Upper lobe of right lung (tissue), 1 donor: Measurements from ENCODE around the gene NCOR1. TPM values are rescaled to one million over a fixed set of nuclear protein-coding genes. Genes with fewer than 3 reads are reported as not detected.
A peak's percentile ranks its signal among the peaks of the same experiment; 100 is the strongest.

Experiments
- ATAC-seq: fragments of 200-7000 bp; cut with Tn5 transposase; one replicate; pipeline ENCODE4 v1.9.1; 2020; ENCODE audit warnings: mild to moderate bottlenecking, moderate library complexity
- DNase-seq: peaks from one replicate; pipeline ENCODE4 v3.0.0-alpha.2; 2020
- H3K27ac ChIP-seq: fragments of 200-600 bp; one replicate; pipeline ENCODE4 v1.8.0; 2022
- H3K27me3 ChIP-seq: fragments of 200-600 bp; one replicate; pipeline ENCODE4 v1.8.0; 2022; ENCODE audit warnings: mild to moderate bottlenecking
- H3K36me3 ChIP-seq: fragments of 200-600 bp; one replicate; pipeline ENCODE4 v1.8.0; 2022
- H3K4me1 ChIP-seq: fragments of 200-600 bp; one replicate; pipeline ENCODE4 v1.8.0; 2022
- H3K4me3 ChIP-seq: fragments of 200-600 bp; one replicate; pipeline ENCODE4 v1.8.0; 2022; ENCODE audit warnings: mild to moderate bottlenecking
- H3K9me3 ChIP-seq: fragments of 200-600 bp; one replicate; pipeline ENCODE4 v1.8.0; 2022
- CTCF ChIP-seq: fragments of 200-600 bp; IDR thresholded peaks from one replicate; pipeline ENCODE4 v1.8.0; 2022; ENCODE audit warnings: antibody characterized with exemption
- intact Hi-C: fragments of 100-400 bp; cut with DNase I; formaldehyde crosslinking; loops from one replicate; pipeline ENCODE4 v1.11.0; 2022
- total RNA-seq: library from RNA; stranded (reverse); fragmentation: NEBNext Ultra II Directional; extraction: Animal tissue kit (Norgen Biotek cat#: 25700); gene quantifications from one replicate; pipeline ENCODE4 v1.2.1, GENCODE V29; 2021
- donor health status: DM: no; HTN: yes; CAD: no; lungs with severe emphysema.

Gene NCOR1
- total RNA-seq, 1 donor from 2014 or later = 138 TPM

GRCh38 chr17:15999141-15999973 lies 216.0 kb downstream of the NCOR1 start, which contains the start of the genes TTC19 and ZSWIM7:
TSS of gene TTC19 (plus strand) at chr17:15999824. CDS start at chr17:15999849, 25 bp downstream.
TSS of gene ZSWIM7 (minus strand) at chr17:15999704. CDS start at chr17:15999594, 110 bp downstream.
- Histone ChIP-seq H3K9me3 (no peaks in the 10 kb centered on the region), H3K36me3 (peaks cover 31% of the 10 kb centered on the region), H3K27ac (peak within 1 kb of the TSS; percentile 90), H3K4me1 (peaks cover 16% of the 10 kb centered on the region), H3K27me3 (no peaks in the 10 kb centered on the region), H3K4me3 (peak within 1 kb of the TSS; percentile 84)
- ATAC-seq (peak; percentile 97), DNase-seq (peak; percentile 99)
- intact Hi-C loops = no loop called here
- peak; percentile 14 for TF ChIP-seq CTCF

- no peaks in the 10 kb centered on the region for H3K27me3 ChIP-seq
- no peak for TF ChIP-seq CTCF
- H3K27ac ChIP-seq = peak overlapping the region; percentile 90
- no peak for DNase-seq
- peaks cover 16% of the 10 kb centered on the region for H3K4me1 ChIP-seq
- intact Hi-C loops = no loop called here
- no peak for ATAC-seq
- H3K9me3 ChIP-seq = no peaks in the 10 kb centered on the region
- H3K36me3 ChIP-seq = peaks cover 19% of the 10 kb centered on the region
- H3K4me3 ChIP-seq = peak overlapping the region; percentile 84
Measured at GRCh38 chr17:15998031-15998562, 217.2 kb downstream of the NCOR1 start.

- Histone ChIP-seq H3K36me3 (peaks cover 12% of the 10 kb centered on the region), H3K27me3 (no peaks in the 10 kb centered on the region), H3K4me3 (no peak overlapping the region), H3K9me3 (no peaks in the 10 kb centered on the region), H3K27ac (no peak overlapping the region), H3K4me1 (peaks cover 16% of the 10 kb centered on the region)
- no peak for TF ChIP-seq CTCF
- no peak for ATAC-seq
- no peak for DNase-seq
- intact Hi-C loops = no loop called here
Measured at GRCh38 chr17:15996322-15996721, 219.0 kb downstream of the NCOR1 start.

GRCh38 chr17:15981646-15982580 lies 233.4 kb downstream of the NCOR1 start:
- ATAC-seq (no peak), DNase-seq (no peak)
- H3K27ac ChIP-seq = no peak overlapping the region
- H3K4me1 ChIP-seq = no peaks in the 10 kb centered on the region
- TF ChIP-seq CTCF = no peak
- peaks cover 76% of the 10 kb centered on the region for H3K36me3 ChIP-seq
- no peaks in the 10 kb centered on the region for H3K27me3 ChIP-seq
- H3K4me3 ChIP-seq = no peak overlapping the region
- H3K9me3 ChIP-seq = no peaks in the 10 kb centered on the region
- intact Hi-C loops = no loop called here

- no peak for ATAC-seq
- H3K4me1 ChIP-seq = no peaks in the 10 kb centered on the region
- H3K27me3 ChIP-seq = no peaks in the 10 kb centered on the region
- no peaks in the 10 kb centered on the region for H3K9me3 ChIP-seq
- TF ChIP-seq CTCF = no peak
- H3K4me3 ChIP-seq = no peak overlapping the region
- intact Hi-C loops = no loop called here
- H3K27ac ChIP-seq = no peak overlapping the region
- DNase-seq = no peak
- H3K36me3 ChIP-seq = peaks cover 75% of the 10 kb centered on the region
Measured at GRCh38 chr17:15981208-15981607, 234.1 kb downstream of the NCOR1 start.

Other genes with a start within 250 kb of the NCOR1 start
- 27.4 TPM for gene ZSWIM7, start 215.8 kb downstream of the NCOR1 start, total RNA-seq
- gene TTC19, start 215.7 kb downstream of the NCOR1 start, total RNA-seq = 34.9 TPM
- 29.5 TPM for gene PIGL, start 1.7 kb upstream of the NCOR1 start, total RNA-seq
- 10.4 TPM for gene CENPV, start 137.9 kb upstream of the NCOR1 start, total RNA-seq
- gene UBB, start 165.6 kb upstream of the NCOR1 start, total RNA-seq = 1,410 TPM
- gene TRPV2, start 200.0 kb upstream of the NCOR1 start, total RNA-seq = 86.5 TPM